Testis (tissue), 3 donors: ENCODE data around the gene SETD5. TPM values are rescaled to one million over a fixed set of nuclear protein-coding genes. Genes with fewer than 3 reads are reported as not detected.
A peak's percentile ranks its signal among the peaks of the same experiment; 100 is the strongest.

Experiments
- DNase-seq: peaks from one replicate; pipeline ENCODE4 v3.0.0-alpha.2; 2019
- H3K27ac ChIP-seq, 2 donors: fragments of 200-600 bp; sonication (generic); one replicate each; pipeline ENCODE4 v1.5.1; 2019
- H3K27me3 ChIP-seq: fragments of 200-600 bp; sonication (generic); one replicate; pipeline ENCODE4 v1.5.1; 2019
- H3K36me3 ChIP-seq: fragments of 200-600 bp; sonication (generic); one replicate; pipeline ENCODE4 v1.5.1; 2017; ENCODE audit warnings: low read depth; ENCODE audit errors: missing control alignments
- H3K4me1 ChIP-seq: fragments of 200-600 bp; sonication (generic); one replicate; pipeline ENCODE4 v1.5.1; 2019
- H3K4me3 ChIP-seq, 2 donors: fragments of 200-600 bp; sonication (generic); one replicate each; pipeline ENCODE4 v1.5.1; 2017 to 2019
- H3K9me3 ChIP-seq: fragments of 200-600 bp; sonication (generic); one replicate; pipeline ENCODE4 v1.5.1; 2017
- CTCF ChIP-seq, 3 experiments: fragments of 450-650 bp in 2 of 3; fragments of 200-600 bp in 1 of 3; sonication (generic) in 1 of 3; IDR thresholded peaks; one replicate each; pipeline ENCODE4 v1.5.1; 2016 to 2019; ENCODE audit warnings: antibody characterized with exemption in 3 of 3, mild to moderate bottlenecking in 2 of 3, moderate library complexity in 1 of 3
- POLR2A ChIP-seq: fragments of 450-650 bp; IDR thresholded peaks from one replicate; pipeline ENCODE4 v1.6.1; 2017; ENCODE audit warnings: antibody characterized with exemption, mild to moderate bottlenecking, moderate library complexity
- WGBS, 2 donors: methylation state at CpG; one replicate each; pipeline ENCODE4 v1.1.5; 2018; 5-methylcytosine and 5-hydroxymethylcytosine counted together
- intact Hi-C: fragments of 100-400 bp; cut with DNase I; formaldehyde crosslinking; loops from one replicate; pipeline ENCODE4 v1.15.1; 2023; ENCODE audit warnings: low total_unique reads
- polyA plus RNA-seq: library from polyadenylated mRNA; stranded (reverse); fragments of 350-450 nt; fragmentation: Illumina TruSeq; extraction: RNeasy Lipid Tissue Mini Kit (QIAGEN cat#74804); gene quantifications from one replicate; pipeline ENCODE4 v1.2.3, GENCODE V29; 2014; ENCODE audit warnings: low read depth, low replicate concordance; ENCODE audit not compliant: insufficient read depth
- total RNA-seq, 2 donors: library from RNA; depleted of rRNA; stranded (reverse); fragments of >200 nt; gene quantifications; one replicate each; pipeline ENCODE4 v1.2.3, GENCODE V29; 2016

The SETD5 gene
- total and polyA plus RNA-seq, 3 donors from 2014 or later: 70.5 to 168 (median 155) TPM

DNA sequence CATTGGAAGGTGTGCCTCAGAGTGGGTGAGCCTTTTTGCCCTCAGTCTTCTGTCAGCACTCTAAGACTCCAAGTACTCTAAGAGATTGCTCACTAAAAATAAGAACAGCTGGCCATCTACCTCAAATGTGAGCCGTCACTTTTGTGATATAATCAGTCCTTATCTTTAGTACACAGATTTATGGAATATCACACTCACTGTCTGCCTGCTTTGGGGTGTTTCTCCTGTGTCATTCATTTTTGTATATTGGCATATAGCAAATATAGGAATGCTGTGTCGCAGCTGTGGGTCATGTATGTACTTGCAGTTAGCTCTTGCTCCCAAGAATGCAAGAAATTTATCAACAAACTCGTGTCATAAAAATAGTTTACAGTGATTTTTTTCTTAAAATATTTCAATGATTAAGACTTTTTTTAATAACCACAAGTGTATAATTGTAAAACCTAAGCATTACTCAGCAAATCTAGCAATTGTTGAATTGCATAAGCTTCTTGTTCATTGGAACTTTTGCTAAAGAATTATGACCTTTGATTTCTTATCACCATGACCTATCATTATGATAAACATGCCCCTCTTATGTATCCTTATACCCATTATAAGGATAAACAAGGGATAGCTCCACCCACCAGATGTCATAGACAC lies 18.8 kb downstream of the SETD5 start:
- intact Hi-C loops: no loop called here
- no peak overlapping the region for H3K27ac ChIP-seq
- no peak for DNase-seq
- 57 to 62% methylated on average over 3 of the region's 3 CpGs for WGBS, 2 donors
- H3K9me3 ChIP-seq: no peaks in the 10 kb centered on the region
- H3K4me1 ChIP-seq: peaks cover 21% of the 10 kb centered on the region
- TF ChIP-seq CTCF (IDR thresholded peaks at IDR 0.05) (no peak), POLR2A (no peak)
- no peak overlapping the region for H3K4me3 ChIP-seq
- H3K27me3 ChIP-seq: no peaks in the 10 kb centered on the region
- no peaks in the 10 kb centered on the region for H3K36me3 ChIP-seq

DNA sequence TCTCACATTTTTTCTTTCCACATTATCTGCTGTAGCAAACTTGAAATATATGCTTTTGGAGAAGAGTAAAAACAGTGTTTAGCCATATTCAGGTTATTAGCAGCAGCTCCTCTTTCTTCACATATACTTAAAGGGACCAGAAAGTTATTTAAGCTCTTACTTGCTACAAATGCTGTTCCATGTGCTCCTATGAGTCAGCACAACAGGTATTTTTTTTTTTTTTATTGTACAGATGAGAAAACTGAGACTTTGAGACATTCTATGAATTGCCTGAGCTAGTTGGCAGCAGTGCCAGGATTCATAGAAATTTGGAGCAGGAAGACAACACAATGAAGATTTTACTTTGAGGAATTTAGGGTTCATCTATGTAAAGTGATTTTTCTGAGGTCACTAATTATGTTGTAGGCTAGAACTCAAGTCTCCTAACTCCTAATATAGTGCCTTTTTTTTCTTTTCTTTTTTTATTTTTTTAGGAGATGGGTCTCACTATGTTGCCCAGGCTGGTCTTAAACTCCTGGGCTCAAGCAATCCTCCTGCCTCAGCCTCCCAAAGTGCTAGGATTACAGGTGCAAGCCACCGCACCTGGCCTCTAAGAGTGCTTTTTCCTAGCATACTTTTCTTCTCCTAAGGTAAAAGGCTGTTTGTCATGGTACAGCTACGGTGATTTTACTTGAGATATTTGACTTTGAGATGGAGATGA lies 23.6 kb downstream of the SETD5 start:
- WGBS, 2 donors: 89 to 94% methylated on average over 2 of the region's 2 CpGs
- no peak for DNase-seq
- H3K36me3 ChIP-seq: no peaks in the 10 kb centered on the region
- no peak for TF ChIP-seq POLR2A
- TF ChIP-seq CTCF (IDR thresholded peaks at IDR 0.05): no peak
- H3K27me3 ChIP-seq: no peaks in the 10 kb centered on the region
- intact Hi-C loops: no loop called here
- H3K4me3 ChIP-seq: no peak overlapping the region
- no peaks in the 10 kb centered on the region for H3K9me3 ChIP-seq
- no peak overlapping the region for H3K27ac ChIP-seq
- H3K4me1 ChIP-seq: peaks cover 33% of the 10 kb centered on the region

GRCh38 chr3:9422712-9423424 lies 25.5 kb downstream of the SETD5 start:
- no peaks in the 10 kb centered on the region for H3K36me3 ChIP-seq
- DNase-seq: peak; percentile 94
- no peak overlapping the region for H3K4me3 ChIP-seq
- H3K27me3 ChIP-seq: no peaks in the 10 kb centered on the region
- no peaks in the 10 kb centered on the region for H3K9me3 ChIP-seq
- H3K27ac ChIP-seq: peak overlapping the region; percentile 81 to 90
- WGBS, 2 donors: 26 to 29% methylated on average over 5 of the region's 5 CpGs
- intact Hi-C loops: no loop called here
- TF ChIP-seq POLR2A (no peak), CTCF (IDR thresholded peaks at IDR 0.05) (peak; percentile 40 to 45 (median 43))
- peaks cover 33% of the 10 kb centered on the region for H3K4me1 ChIP-seq

DNA sequence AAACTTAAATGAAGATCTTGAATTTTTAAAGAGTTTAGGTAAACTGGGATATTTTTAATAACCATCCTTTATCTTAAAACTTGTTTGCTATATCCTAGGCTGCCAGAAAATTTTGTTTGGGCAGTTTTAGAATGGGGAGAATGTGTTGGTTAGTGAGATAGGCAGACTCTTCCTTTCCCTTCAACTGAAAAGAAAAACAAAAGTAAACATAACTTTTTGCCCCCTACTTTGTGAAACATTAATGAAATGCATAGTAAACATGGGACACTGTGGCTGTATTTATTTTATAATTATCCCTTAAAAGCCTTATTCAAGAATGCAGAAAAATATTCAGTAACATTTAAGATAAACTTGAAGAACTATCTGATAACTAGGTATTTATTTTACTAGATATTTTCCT lies 31.0 kb downstream of the SETD5 start:
- Histone ChIP-seq H3K27ac (no peak overlapping the region), H3K4me3 (no peak overlapping the region), H3K4me1 (peaks cover 5% of the 10 kb centered on the region), H3K27me3 (no peaks in the 10 kb centered on the region), H3K36me3 (no peaks in the 10 kb centered on the region), H3K9me3 (no peaks in the 10 kb centered on the region)
- intact Hi-C loops: no loop called here
- TF ChIP-seq POLR2A (no peak), CTCF (IDR thresholded peaks at IDR 0.05) (no peak)
- no peak for DNase-seq
